GM18951 (cell line): ENCODE data around the gene ZNHIT2.

ENCODE experiments used
- POLR2A ChIP-seq: IDR thresholded peaks from 4 replicates; pipeline ENCODE4 v1.6.1; 2011; ENCODE audit warnings: mild to moderate bottlenecking; ENCODE audit not compliant: insufficient read length, insufficient read depth; ENCODE audit errors: extremely low read depth
- in situ Hi-C: fragments of 300-500 bp; cut with MboI; formaldehyde crosslinking; loops from one replicate; pipeline ENCODE4 v1.12.0; 2022; ENCODE audit warnings: low sequenced_read_pairs, mixed read lengths, inconsistent platforms; ENCODE audit not compliant: unreplicated experiment

Gene ZNHIT2

DNA sequence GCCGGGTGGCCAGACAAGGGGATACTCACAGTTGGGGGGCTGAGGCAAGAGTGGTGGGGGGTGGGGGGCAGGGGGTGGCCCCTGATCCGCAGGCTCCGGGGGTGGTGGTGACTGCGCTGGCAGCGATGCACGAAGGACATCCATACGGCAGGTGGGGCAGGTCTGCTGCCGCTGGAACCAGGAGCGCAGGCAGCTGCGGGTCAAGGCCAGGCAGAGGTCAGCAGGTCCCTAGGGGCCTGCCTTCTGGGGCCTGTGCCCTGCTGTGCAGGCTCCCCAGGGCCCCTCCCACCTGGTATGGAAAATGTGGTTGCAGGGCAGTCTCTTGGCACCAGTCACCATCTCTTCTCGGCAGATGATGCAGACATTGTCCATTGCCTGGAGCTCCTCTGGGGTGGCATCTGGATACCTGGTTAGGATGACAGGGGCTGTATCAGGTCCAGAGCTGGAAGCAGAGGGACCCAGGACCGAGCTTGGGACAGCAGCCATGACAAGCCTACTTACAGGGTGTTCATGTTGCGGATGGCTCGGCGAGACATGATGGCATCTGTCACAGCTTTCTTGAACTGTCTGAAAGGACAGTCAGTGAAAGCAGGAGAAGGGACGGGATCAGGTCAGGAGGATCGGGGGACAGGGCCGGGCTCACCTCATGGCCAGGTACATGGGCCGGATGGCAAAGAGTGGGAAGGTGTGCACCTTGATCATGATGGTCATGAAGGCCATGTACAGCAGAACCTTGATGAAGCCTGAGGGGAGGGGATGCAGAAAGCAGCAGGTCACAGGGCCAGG is 13.3 kb upstream of the ZNHIT2 start:
- no peak for TF ChIP-seq POLR2A
- in situ Hi-C loops, result no loop called here

DNA sequence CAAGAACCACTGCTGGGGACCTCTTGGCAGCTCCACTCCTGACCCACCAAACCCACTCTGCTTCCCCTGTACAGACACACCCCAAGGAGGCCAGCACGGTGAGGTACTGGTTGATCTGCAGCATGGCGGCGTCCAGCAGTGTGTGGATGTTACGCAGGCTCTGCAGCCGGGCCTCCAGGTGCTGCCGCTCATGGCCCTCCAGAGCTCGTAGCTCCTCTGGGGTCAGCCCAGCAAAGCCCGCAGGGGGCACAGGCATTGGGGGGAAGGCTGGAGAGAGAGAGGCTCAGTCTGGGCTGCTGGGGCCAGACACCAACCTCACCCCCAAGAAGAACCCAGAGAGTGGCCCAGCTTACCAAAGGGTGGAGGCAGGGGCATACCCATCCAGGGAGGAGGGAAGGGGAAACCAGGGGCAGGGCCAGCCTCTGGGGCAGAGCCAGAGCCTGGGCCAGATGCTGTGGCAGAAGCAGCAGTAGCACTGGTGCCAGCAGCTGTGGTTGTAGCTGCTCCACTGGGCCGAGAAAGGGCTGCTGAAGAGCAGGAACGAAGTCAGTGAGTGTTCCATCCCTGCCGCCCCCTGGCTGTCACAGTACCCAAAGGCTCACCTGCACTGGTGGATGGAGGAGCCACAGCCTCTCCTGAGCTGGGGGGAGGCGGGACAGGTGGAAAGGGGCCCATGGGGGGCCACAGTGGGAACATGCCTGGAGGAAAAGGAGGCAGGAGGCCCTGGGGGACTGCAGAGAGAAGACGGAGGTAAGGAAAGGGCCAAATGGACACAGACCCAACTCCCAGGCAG is 12.3 kb upstream of the ZNHIT2 start:
- in situ Hi-C loops, result no loop called here
- TF ChIP-seq POLR2A, result no peak

DNA sequence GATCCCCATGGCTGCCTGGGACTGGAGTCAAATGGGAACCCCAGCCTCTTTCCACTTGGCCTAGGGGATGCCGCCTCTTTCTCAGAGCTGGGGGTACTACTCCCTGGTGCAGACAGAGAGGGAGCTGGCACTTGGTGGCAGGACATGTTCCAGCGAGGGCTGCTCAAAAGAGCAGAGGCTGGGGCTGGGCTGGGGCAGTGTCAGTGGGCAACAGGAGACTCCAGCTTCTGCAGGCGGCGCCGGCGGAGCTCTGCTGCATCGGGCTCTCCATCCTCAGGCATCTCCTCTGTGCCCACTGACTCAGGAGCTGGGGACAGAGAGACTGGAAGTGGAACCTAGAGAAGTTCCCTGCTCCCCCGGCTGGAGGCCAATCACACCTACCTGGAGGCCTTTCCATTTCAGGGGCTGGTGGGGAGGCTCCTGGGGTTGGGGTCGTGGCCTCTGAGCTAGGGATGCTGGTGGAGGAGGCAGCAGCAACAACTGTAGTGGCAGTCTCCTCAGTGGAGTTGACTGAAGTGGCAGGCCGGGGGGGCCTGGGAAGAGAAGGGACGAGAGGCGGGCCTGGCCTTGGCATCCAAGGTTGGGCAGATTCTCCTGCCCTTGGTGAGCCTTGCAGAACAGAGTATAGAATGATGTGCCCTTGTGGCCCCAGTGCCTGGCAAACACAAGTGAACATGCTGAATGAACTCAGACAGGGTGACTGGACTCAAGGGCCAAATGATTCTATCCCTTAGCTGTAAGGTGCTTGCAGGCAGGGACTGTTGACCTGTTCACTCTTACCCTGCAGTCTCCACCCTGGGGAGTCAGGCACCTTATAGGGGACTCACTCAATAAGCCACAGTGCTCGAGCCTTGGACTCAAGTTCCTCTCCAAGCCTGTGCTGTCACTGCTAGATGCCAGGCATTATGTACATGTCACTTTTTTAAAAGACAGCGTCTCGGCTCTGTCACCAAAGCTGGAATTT is 11.0 kb upstream of the ZNHIT2 start:
- in situ Hi-C loops, result no loop called here
- peak; percentile 30 for TF ChIP-seq POLR2A

DNA sequence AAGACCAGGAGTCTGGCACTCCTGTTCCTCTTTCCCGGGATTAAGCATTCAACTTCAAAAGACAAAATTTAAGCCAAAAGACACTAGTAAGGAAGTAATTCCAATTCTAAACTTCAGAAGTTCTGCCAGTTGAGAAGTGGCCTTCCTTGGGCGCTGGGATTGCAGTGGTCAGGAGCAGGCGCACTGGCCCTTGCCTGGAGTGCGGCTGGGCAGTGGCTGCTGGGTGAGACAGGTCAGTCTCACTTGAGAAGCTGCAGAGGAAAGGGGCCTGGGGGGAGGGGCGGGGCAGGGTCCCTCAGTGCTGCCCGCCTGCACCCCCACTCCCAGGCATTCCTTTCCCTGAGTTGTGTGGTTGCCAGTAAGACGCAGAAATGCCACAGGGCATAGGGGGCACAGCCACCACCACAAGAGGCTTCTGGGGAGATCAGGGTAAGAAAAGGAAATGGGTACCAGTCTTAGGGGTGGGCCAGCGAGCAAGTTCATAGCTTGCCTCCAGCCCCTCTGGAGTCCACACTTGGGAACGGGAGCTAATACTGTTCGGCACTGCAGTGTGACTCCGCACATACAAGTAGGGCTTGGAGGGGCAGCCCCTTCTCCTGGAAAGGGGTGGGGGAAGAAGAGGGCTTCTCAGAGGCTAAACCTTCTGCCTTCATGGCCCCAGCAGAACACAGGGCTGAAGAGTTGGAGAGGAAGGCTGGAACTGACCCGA is 10.1 kb upstream of the ZNHIT2 start:
- TF ChIP-seq POLR2A, result no peak
- in situ Hi-C loops, result no loop called here

DNA sequence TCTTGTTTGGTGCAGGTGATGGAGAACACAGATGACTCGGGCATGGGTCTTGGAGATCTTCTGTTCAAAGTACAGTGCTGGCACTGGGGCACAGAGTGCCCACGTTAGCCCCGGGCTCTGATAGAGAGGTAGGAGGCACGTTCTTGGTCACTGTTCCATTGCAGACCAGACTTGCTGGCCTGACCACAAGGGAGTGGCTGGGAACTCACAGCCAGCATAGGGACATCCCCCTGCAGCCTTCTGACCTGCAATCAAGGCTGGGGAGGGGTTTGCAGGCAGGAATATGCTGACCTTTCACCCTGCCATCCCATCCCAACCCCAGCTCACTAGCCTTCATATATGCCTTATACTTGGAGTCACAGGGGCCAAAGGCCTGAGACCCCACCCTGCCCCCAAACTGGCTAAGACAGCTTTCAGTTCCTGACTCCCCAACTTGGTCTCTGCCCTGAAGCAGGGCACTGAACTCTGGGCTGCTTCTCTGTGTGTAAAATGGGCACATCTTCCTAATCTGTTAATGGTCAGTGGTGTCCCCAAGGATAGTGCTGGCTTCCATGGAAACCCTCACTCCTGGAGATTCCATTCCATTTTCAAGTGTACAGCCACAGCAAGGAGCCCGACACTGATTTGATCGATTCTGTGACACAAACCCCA is 9.2 kb upstream of the ZNHIT2 start:
- peak; percentile 46 for TF ChIP-seq POLR2A
- in situ Hi-C loops, result no loop called here

DNA sequence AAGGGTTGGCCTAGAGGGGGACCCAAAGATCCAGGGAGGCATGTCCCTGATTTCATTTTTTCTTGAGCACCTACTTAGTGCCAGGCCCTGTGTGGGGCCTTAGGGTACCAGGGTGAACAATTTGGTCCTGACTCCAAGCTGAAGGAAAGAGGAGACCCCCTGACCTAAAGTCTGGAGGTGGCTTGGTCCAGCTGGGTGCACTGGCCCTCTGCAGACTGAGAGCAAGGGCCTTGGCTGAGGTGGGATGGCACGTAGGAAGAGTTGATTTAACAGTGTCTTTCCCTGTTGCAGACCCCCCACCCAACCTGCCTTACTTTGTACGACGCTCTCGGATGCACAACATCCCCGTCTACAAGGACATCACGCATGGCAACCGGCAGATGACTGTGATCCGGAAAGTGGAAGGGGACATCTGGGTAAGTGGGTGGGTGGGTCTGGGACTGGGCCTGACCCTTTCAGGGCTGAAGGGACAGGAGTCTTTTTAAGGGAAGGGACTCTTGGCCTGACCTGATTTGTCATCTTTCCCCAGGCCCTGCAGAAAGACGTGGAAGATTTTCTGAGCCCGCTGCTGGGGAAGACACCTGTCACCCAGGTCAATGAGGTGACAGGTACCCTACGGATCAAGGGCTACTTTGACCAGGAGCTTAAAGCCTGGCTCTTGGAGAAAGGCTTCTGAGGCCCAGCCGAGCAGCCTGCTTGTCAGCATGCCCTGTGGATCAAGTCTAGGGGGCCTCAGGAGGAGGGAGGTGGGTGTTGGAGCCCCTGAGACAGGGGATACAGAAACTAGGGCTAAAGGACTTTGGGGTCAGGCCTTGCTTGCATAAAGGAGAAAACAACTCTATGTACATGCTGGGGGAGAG is 7.9 kb upstream of the ZNHIT2 start:
- in situ Hi-C loops, result no loop called here
- TF ChIP-seq POLR2A, result no peak

DNA sequence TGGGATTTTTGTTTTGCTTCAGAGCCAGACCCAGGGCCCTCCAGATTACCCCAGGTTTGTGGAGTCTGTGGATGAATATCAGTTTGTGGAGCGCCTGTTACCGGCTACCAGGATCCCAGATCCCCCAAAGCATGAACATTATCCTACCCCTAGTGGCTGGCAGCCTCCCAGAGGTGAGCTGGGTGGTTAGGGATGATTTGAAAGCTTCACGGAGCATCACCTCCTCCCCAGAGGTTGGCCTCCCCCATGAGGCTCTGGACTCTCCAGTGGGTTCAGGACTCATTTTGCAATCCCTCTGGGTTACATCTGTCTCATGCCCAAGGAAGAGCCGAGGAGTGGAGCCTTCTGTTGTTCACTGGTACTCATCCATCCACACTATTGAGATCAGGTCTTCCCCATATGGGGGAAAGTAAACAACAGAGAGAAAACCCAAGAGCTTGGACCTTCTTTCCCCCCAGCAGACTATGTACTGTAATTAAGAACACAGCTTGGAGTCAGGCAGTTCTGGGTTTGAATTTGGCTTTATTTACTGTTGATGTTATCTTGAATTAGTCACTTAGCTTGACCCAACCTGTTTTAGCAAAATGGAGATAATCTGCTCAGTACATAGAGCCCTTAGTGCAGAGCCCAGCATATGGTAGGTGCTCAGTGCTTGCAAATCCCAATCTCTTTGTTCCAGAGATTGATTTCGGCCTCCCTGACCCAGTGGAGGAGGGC is 7.1 kb upstream of the ZNHIT2 start:
- in situ Hi-C loops, result no loop called here
- no peak for TF ChIP-seq POLR2A

DNA sequence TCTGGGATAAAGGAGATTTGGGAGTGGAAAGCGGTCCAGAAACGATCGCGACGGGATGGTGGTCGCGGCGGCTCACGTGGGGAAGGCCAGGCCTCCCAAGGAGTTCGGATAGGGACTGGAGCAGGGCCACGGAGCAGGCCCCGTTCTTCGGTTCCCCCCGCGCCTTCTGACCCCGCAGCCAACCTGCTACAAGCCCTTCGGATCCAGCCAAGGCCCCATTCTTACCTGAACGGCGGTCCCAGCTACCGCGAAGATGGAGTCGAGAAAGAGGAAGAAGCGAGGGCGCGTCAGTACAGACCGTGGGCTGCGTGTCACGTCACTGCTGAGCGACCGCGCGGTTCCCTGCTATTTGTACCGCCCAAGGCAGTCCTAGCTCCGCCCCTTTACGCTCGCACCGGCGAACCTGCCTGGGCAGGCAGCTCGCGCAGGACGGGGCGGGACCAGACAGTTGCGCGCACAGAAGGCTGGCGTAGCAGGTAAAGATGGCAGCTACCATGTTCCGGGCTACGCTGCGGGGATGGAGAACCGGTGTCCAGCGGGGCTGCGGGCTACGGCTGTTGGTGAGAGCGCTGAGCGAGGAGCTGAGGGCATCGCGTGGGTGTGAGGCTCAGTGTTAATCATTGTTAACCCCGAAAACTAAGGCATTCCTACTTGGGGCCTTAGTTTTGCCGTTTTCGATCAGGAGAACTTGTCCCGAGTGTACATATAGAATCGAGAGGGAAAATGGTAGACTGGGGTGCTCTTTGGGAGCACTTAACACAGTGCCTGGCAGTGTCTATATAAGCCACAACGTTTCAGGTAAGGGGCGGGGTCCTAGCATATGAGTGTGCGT is 4.6 kb upstream of the ZNHIT2 start, which contains the start of the genes FAU and MRPL49:
TSS of gene FAU (minus strand) at position 270 of the 832 bp plus-strand sequence. CDS start 321 bp downstream, outside the sequence.
TSS of gene MRPL49 (plus strand) at position 457 of the 832 bp plus-strand sequence. CDS start at position 483, 26 bp downstream.
- in situ Hi-C loops, result no loop called here
- peak; percentile 95 for TF ChIP-seq POLR2A

DNA sequence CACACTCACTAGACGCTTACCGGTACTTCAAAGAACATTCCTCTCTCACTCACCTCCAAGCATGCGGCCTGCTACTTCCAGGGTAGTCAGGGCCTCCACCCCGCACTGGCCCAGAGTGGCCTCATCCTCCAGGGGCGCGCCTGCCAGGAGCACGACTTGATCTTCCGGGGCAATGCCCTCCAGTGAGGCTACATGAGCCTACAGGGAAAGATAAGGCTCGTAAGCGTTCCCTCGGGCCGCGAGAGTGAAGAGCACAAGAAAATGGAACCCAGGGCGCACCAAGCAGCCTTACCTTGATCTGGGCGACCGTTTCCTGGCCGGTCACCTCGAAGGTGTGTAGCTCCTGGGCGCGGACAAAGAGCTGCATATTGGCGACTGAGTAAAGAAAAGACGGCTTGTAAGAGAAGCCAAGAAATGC is 4.0 kb upstream of the ZNHIT2 start:
- in situ Hi-C loops, result no loop called here
- TF ChIP-seq POLR2A, result no peak

DNA sequence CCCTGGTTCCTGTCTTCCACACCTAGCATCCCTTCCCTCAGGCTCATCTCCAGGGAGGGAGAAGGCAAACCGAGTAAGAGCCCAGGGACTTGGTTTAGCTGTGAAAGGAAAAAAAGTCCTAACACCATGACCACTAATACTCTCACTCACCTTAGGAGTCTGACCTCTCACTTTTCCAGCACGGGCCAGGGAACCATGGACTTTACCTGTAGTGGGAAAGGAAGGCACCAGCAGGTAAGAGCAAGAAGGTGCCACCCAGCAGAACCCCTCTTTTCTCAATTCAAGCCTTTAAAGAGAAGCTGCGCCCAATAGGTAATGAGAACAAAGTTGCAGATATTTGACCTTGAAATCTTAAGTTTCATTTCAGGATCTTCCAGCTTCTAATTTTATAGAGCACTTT is 3.3 kb upstream of the ZNHIT2 start:
- in situ Hi-C loops, result no loop called here
- TF ChIP-seq POLR2A, result no peak
